Esophagus (tissue), 2 donors: ENCODE results near the gene P2RY12. TPM values are rescaled to one million over a fixed set of nuclear protein-coding genes. Genes with fewer than 3 reads are reported as not detected.
"Not testable (repeated sequence)": the region's sequence is repeated elsewhere in the genome, so short reads cannot be mapped to it uniquely, and the experiment has no call there.

ENCODE experiments used
- H3K27ac ChIP-seq, 2 donors: one replicate each; pipeline ENCODE4 v1.5.1; 2013; ENCODE audit warnings: low read depth in 2 of 2, mild to moderate bottlenecking in 2 of 2, inconsistent platforms in 1 of 2, low read length in 1 of 2, moderate library complexity in 1 of 2
- H3K27me3 ChIP-seq, 2 donors: one replicate each; pipeline ENCODE4 v1.6.1; 2013; ENCODE audit warnings: low read length in 2 of 2, control low read depth in 1 of 2, mild to moderate bottlenecking in 1 of 2; ENCODE audit not compliant: insufficient read depth in 2 of 2, control insufficient read depth in 1 of 2
- H3K36me3 ChIP-seq, 2 donors: one replicate each; pipeline ENCODE4 v1.6.1; 2013; ENCODE audit warnings: low read length in 1 of 2; ENCODE audit not compliant: control insufficient read depth in 2 of 2, insufficient read depth in 2 of 2
- H3K4me1 ChIP-seq, 2 donors: one replicate each; pipeline ENCODE4 v1.6.1; 2013; ENCODE audit warnings: low read length in 1 of 2; ENCODE audit not compliant: control insufficient read depth in 2 of 2, insufficient read depth in 2 of 2
- H3K4me3 ChIP-seq, 2 donors: one replicate each; pipeline ENCODE4 v1.5.1; 2013; ENCODE audit warnings: low read length in 2 of 2, mild to moderate bottlenecking in 2 of 2, low read depth in 1 of 2, moderate library complexity in 1 of 2
- H3K9me3 ChIP-seq, 2 donors: one replicate each; pipeline ENCODE4 v1.6.1; 2013; ENCODE audit warnings: mild to moderate bottlenecking in 2 of 2, low read depth in 1 of 2, low read length in 1 of 2, moderate library complexity in 1 of 2; ENCODE audit not compliant: control insufficient read depth in 2 of 2, insufficient read depth in 1 of 2
- WGBS, 2 donors: extraction: QIAGEN DNeasy Blood & Tissue Kit; methylation state at CpG; one replicate each; pipeline ENCODE4 v1.1.7; 2013; 5-methylcytosine and 5-hydroxymethylcytosine counted together
- polyA plus RNA-seq, 2 donors: library from polyadenylated mRNA; stranded (reverse); fragments of 200-250 nt; gene quantifications; one replicate each; pipeline ENCODE4 v1.2.3, GENCODE V29; 2013
- donor health status: healthy with polysubstance abuse.
- donor health status: Bipolar disorder and iron deficiency.

Gene P2RY12
- polyA plus RNA-seq, 2 donors, result 0.13 to 0.16 TPM

DNA sequence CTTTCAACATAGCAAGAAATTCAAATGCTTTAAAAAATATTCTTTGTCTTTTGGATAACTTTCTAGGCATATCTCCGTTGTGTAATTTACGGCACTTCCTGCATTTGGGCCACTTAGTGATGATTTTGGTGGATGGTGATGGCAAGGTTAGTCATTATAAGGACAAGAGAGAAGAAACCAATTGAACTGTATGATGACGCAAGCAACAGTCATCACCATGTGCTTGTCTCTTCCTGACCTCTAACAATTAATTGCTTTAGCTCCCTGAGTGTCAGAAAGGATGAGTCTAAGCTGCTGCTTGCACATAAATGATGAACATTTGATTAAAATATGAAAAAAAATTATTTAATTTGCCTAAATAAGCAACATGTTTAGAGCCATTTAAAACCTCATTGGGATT is 11.3 kb upstream of the P2RY12 start:
- Histone ChIP-seq H3K4me3 (no peak overlapping the region), H3K27me3 (no peaks in the 10 kb centered on the region), H3K9me3 (no peaks in the 10 kb centered on the region), H3K27ac (no peak overlapping the region), H3K36me3 (no peaks in the 10 kb centered on the region), H3K4me1 (no peaks in the 10 kb centered on the region)
- 72 to 83% methylated on average over 3 of the region's 3 CpGs for WGBS, 2 donors

DNA sequence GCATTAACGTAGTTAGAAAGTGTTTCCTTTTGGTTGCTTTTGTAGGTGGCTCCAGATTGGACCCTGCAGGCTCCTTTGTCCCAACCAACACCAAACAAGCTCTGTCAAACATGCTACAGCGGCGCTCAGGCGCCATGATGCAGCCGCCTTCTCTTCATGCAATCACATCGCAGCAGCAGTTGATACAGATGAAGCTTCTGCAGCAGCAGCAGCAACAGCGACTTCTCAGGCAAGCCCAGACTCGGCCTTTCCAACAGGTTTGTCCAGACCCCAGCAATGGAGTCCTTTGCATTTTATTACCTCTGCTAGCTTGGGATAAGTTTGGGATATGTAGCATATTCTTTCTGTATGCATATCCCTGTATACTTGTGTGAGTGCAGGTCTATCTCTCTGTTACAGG is 10.1 kb upstream of the P2RY12 start:
- WGBS, 2 donors, result 59 to 75% methylated on average over 8 of the region's 8 CpGs
- H3K4me1 ChIP-seq, result no peaks in the 10 kb centered on the region
- no peaks in the 10 kb centered on the region for H3K27me3 ChIP-seq

DNA sequence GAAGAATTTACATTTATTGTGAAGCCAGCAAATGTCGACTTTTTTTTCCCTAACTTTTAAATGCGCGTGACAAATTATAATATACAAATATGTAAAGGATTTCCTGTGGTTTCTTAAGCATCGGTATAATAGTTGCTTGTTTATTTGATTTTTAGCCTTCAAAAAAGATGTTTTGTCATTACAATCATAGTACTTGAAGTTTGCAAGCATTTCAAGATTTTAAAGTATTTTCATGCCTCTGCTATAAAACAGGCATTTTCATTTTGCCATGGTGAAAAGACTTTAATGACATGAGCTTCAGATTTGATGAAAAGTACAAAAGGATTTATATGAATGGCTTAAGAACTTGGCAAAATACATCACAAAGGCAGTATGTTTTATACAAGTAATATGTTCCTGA is 9.4 kb upstream of the P2RY12 start:
- H3K27ac ChIP-seq, result no peak overlapping the region
- H3K9me3 ChIP-seq, result no peaks in the 10 kb centered on the region
- H3K4me1 ChIP-seq, result no peaks in the 10 kb centered on the region
- H3K4me3 ChIP-seq, result no peak overlapping the region
- 63 to 66% methylated on average over 4 of the region's 4 CpGs for WGBS, 2 donors
- no peaks in the 10 kb centered on the region for H3K36me3 ChIP-seq
- H3K27me3 ChIP-seq, result no peaks in the 10 kb centered on the region

More for the DNA sequence above, 10.1 kb upstream of the P2RY12 start:
- Histone ChIP-seq H3K9me3 (no peaks in the 10 kb centered on the region), H3K27ac (no peak overlapping the region), H3K36me3 (no peaks in the 10 kb centered on the region), H3K4me3 (no peak overlapping the region)

DNA sequence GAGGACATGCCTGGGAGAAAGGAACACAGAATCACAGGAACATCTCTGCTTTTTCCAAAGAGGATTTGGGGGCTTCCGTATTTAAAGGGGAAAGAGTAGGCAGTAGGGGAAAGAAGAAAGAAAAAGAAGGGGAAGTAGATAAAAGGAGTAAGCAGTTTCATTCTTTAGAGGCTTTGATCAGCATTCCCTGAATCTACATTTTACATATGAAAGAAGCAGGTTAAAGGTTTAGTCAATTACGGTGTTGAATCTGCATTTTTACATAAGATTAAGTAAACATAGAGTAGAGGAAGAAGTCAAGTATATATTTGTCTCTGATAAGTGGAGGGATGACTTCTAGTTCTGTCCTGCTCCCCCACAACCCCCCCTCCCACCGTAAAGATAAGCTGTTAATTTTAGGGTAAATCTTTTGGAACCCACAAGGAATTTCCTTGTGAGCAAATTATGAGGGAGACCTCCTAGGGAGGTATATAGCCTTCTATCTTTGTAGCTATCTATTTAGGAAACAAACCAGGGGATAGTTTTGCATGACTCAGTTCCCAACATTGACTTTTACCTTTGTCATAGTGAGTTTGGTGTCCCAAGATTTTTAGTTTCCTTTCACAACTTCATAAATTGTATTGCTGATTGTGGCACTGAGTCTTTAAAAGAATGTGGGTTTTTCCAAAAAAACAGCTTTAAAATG is 8.7 kb upstream of the P2RY12 start:
- H3K36me3 ChIP-seq, result no peaks in the 10 kb centered on the region
- no peaks in the 10 kb centered on the region for H3K9me3 ChIP-seq
- no peaks in the 10 kb centered on the region for H3K4me1 ChIP-seq
- H3K27me3 ChIP-seq, result no peaks in the 10 kb centered on the region
- no peak overlapping the region for H3K4me3 ChIP-seq
- WGBS, 2 donors, result 61 to 78% methylated on average over 3 of the region's 3 CpGs
- H3K27ac ChIP-seq, result no peak overlapping the region

DNA sequence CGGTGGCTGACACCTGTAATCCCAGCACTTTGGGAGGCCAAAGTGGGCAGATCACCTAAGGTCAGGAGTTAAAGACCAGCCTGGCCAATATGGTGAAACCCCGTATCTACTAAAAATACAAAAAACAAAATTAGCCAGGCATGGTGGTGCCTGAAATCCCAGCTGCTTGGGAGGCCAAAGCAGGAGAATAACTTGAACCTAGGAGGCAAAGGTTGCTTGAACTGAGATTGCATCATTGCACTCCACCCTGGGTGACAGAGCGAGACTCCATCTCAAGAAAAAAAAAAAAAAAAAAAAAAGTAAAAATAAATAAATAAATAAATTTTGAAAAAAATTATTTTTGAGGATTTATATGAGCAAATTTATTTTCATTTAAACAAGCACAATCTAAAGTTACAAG is 7.6 kb upstream of the P2RY12 start:
- not testable (repeated sequence) for H3K4me3 ChIP-seq, H3K27ac ChIP-seq, H3K27me3 ChIP-seq, H3K36me3 ChIP-seq, H3K4me1 ChIP-seq, H3K9me3 ChIP-seq
- WGBS, 2 donors, result 76 to 94% methylated on average over 3 of the region's 3 CpGs

DNA sequence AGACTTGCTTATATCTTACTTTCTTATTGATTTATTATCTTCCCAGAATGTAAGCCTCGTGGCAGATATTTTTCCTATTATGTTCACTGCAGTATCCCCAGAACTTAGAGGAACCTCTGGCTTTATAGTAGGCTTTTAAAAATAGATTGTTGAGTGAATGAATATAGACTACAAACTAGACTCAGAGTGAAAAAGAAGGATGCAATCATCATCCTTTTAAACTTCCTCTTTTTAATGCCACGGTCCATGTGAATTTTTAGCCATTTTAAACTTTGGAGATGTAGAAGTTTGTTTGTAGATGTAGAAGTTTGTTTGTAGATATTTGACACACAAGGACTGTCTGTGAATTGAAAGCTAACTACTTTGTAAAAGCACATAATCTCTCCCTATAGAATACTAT is 7.2 kb upstream of the P2RY12 start:
- Histone ChIP-seq H3K4me1 (no peaks in the 10 kb centered on the region), H3K4me3 (no peak overlapping the region), H3K27me3 (no peaks in the 10 kb centered on the region), H3K36me3 (no peaks in the 10 kb centered on the region), H3K27ac (no peak overlapping the region), H3K9me3 (no peaks in the 10 kb centered on the region)
- WGBS, 2 donors, result 72 to 76% methylated on average over 2 of the region's 2 CpGs

DNA sequence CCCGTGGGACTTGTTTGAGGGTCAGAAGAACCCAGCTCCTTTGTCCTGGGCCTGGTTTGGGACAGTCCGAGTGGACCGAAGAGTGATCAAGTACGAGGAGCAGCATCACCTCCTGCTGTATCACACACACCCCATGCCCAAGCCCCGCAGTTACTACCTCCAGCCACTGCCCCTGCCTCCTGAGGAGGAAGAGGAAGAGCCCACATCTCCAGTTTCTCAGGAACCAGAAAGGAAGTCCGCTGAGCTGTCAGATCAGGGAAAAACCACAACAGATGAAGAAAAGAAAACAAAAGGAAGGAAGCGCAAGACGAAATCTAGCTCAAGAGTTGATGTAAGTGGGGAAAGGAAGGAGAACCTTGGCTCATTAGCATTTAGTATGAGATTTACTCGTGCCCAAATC is 3.3 kb upstream of the P2RY12 start:
- H3K4me3 ChIP-seq, result no peak overlapping the region
- no peaks in the 10 kb centered on the region for H3K36me3 ChIP-seq
- no peaks in the 10 kb centered on the region for H3K9me3 ChIP-seq
- no peaks in the 10 kb centered on the region for H3K27me3 ChIP-seq
- H3K27ac ChIP-seq, result no peak overlapping the region
- WGBS, 2 donors, result 88 to 89% methylated on average over 9 of the region's 9 CpGs
- H3K4me1 ChIP-seq, result no peaks in the 10 kb centered on the region

DNA sequence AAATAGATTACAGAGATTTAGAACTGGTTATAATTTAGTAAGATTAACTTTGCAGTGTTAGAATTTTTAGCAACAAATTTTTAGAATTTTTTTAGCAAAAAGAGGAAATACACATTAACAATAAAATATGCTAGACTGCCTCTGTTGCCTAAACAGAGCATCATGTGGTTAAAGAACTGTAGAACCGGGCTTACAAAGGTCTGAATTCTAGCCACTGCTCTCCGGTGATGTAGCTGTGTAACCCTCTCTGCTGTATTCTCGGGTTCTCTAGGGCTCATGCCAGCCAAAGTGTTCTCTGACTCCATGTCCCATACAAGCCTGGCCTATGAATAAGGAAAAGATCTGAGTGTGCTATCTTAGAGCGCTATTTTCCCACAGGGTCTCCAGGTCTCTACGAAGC is 2.9 kb upstream of the P2RY12 start:
- no peaks in the 10 kb centered on the region for H3K36me3 ChIP-seq
- 89 to 90% methylated on average over 5 of the region's 5 CpGs for WGBS, 2 donors
- no peaks in the 10 kb centered on the region for H3K9me3 ChIP-seq
- H3K27ac ChIP-seq, result no peak overlapping the region
- H3K4me3 ChIP-seq, result no peak overlapping the region
- no peaks in the 10 kb centered on the region for H3K27me3 ChIP-seq
- H3K4me1 ChIP-seq, result no peaks in the 10 kb centered on the region

DNA sequence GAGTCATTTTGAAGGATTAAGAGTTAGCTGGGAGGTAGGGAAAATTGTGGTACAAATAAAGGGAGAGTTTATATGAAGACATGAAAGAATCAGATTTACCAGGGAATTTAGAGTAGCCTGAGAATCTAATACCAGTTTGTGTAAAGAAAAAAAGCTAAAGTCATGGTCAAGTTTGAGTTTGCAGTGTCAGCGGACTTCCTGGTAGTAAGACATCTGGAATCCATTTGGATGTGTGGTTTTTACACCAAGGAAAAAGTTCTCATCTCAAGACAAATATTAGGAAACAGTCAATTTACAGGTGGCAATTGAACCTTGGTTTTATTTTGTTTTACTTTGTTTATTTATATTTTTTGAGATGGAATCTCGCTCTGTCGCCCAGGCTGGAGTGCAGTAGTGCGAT is 1.5 kb upstream of the P2RY12 start:
- 83 to 93% methylated on average over 4 of the region's 4 CpGs for WGBS, 2 donors
- no peaks in the 10 kb centered on the region for H3K27me3 ChIP-seq
- no peaks in the 10 kb centered on the region for H3K4me1 ChIP-seq
- H3K36me3 ChIP-seq, result no peaks in the 10 kb centered on the region
- no peak overlapping the region for H3K4me3 ChIP-seq
- no peaks in the 10 kb centered on the region for H3K9me3 ChIP-seq
- H3K27ac ChIP-seq, result no peak overlapping the region

DNA sequence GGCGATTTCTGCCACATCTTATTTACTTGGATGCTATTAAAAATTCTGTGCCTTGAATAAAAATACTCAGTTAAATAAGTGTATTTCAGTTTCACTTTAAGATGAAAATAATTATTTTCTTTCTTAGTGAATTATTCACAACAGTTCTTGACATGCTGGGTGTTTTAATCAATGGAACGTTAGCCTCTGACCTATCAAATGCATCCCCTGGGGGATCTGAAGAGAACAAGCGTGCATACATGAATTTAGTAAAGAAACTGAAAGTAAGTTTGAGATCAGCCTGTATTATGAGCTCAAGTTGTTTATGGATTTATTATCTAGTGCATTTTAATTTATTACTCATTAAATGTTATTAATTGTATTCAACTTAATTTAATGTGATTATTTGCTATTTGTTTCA is 597 bp downstream of the P2RY12 start:
- 36 to 42% methylated on average over 3 of the region's 3 CpGs for WGBS, 2 donors
- Histone ChIP-seq H3K36me3 (no peaks in the 10 kb centered on the region), H3K27me3 (no peaks in the 10 kb centered on the region), H3K4me3 (no peak overlapping the region), H3K27ac (no peak overlapping the region), H3K4me1 (no peaks in the 10 kb centered on the region), H3K9me3 (no peaks in the 10 kb centered on the region)
